ENCODE data around the gene TNS2. TPM values are rescaled to one million over a fixed set of nuclear protein-coding genes. Genes with fewer than 3 reads are reported as not detected.

TNS2 gene
- total RNA-seq, 1 experiment from 2014 or later, result 13.1 TPM

- H3K4me3 ChIP-seq (ENCODE audit: low read length), result no peak overlapping the region
- H3K36me3 ChIP-seq (ENCODE audit: low read depth, low read length), result peaks cover 4% of the 10 kb centered on the region; the same call in 1 of the 2 replicates
- ChIA-PET POLR2A (ENCODE audit: unreplicated experiment) (interaction anchor here (1.8 kb wide), 1 partner anchor 16 kb away, joined by 5 read pairs; the partner anchor contains the start of gene SPRYD3), CTCF (no interaction called here)
- BruUV-seq (replicated peaks), result no TSS peak
- DNase-seq (no peak), ATAC-seq (no peak)
- no peaks in the 10 kb centered on the region for H3K9me2 ChIP-seq (replicated peaks; ENCODE audit: low read length)
- H3K27me3 ChIP-seq (ENCODE audit: low read length), result no peaks in the 10 kb centered on the region
- intact Hi-C loops (cut with micrococcal nuclease), result loop anchor here (10.0 kb wide), 1 partner anchor 112 kb away; no protein-coding TSS in a partner anchor
- no peaks in the 10 kb centered on the region for H3K9me3 ChIP-seq (ENCODE audit: low read length)
- H3K27ac ChIP-seq (ENCODE audit: low read length), result no peak overlapping the region
- no peak overlapping the region for H2AFZ ChIP-seq (ENCODE audit: low read length)
- H4K20me1 ChIP-seq (ENCODE audit: low read length), result no peaks in the 10 kb centered on the region
- peaks cover 32% of the 10 kb centered on the region for H3K4me1 ChIP-seq (ENCODE audit: insufficient read depth, low read length)
- H3K4me2 ChIP-seq (ENCODE audit: low read length), result no peak overlapping the region
- H3F3A ChIP-seq (ENCODE audit: low read length, unreplicated experiment), result no peaks in the 10 kb centered on the region
- TF ChIP-seq, protein P1, sequence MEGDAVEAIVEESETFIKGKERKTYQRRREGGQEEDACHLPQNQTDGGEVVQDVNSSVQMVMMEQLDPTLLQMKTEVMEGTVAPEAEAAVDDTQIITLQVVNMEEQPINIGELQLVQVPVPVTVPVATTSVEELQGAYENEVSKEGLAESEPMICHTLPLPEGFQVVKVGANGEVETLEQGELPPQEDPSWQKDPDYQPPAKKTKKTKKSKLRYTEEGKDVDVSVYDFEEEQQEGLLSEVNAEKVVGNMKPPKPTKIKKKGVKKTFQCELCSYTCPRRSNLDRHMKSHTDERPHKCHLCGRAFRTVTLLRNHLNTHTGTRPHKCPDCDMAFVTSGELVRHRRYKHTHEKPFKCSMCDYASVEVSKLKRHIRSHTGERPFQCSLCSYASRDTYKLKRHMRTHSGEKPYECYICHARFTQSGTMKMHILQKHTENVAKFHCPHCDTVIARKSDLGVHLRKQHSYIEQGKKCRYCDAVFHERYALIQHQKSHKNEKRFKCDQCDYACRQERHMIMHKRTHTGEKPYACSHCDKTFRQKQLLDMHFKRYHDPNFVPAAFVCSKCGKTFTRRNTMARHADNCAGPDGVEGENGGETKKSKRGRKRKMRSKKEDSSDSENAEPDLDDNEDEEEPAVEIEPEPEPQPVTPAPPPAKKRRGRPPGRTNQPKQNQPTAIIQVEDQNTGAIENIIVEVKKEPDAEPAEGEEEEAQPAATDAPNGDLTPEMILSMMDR (conservative IDR thresholded peaks at IDR 0.05; ENCODE audit: low read depth, low read length), result no peak
- TF ChIP-seq EZH2phosphoT487 (IDR thresholded peaks at IDR 0.05; ENCODE audit: borderline replicate concordance, low read length) (no peak), EZH2 (IDR thresholded peaks at IDR 0.05; ENCODE audit: low read length, unreplicated experiment) (no peak)
- no peaks in the 10 kb centered on the region for H3K79me2 ChIP-seq (ENCODE audit: low read length)
- H3K9ac ChIP-seq (ENCODE audit: low read length), result no peak overlapping the region
Observed at GRCh38 chr12:53062977-53063707, 13.3 kb downstream of the TNS2 start.

DNA sequence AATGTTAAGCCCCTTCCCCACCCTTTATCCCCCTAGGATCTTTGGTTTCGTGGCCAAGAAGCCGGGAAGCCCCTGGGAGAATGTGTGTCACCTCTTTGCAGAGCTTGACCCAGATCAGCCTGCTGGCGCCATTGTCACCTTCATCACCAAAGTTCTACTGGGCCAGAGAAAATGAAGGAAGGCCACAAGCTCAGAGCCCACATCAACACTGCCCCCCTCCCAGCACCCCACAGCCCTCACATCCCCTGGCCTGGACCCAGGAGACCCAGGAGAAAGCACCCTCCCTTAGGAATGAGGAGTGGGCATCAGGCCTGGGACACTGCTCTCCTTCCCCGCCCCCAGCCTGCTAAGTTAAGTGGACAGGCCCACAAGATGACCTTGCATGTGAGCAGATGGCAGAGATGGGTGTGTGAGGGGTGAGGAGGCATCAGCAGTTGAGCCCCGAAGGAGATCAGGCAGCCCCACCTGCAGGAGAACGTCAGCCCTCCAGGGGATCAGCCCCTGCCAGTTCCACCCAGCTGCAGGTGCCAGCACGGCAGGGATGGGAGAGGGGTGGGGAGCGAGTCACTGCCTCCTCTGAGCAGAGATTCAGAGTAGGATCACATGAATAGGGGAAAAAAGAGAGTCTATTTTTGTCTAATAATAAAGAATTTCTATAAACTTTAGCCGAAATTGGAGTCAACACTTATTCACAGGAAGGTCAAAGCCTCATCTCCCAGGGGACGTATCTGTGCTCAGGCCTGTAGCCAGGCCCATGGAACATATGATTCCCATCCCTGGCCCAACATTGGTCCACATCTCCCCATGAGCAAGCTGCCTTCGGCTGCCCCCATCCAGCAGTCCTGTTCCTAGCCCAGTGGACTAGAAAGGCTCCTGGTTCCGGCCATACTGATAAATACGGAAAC, 14.1 kb downstream of the TNS2 start:
- TSS peak; percentile 17 for BruUV-seq (replicated peaks)

More for the DNA sequence above, 14.1 kb downstream of the TNS2 start:
- no peak for TF ChIP-seq EZH2phosphoT487 (IDR thresholded peaks at IDR 0.05; ENCODE audit: borderline replicate concordance, low read length)
- no peak for TF ChIP-seq EZH2 (IDR thresholded peaks at IDR 0.05; ENCODE audit: low read length, unreplicated experiment)
- TF ChIP-seq, protein P1 (conservative IDR thresholded peaks at IDR 0.05; ENCODE audit: low read depth, low read length), result no peak
- H3K9me2 ChIP-seq (replicated peaks; ENCODE audit: low read length), result no peaks in the 10 kb centered on the region
- DNase-seq (no peak), ATAC-seq (peak; percentile 44)
- POLR2A ChIA-PET (ENCODE audit: unreplicated experiment), result interaction anchor here (1.8 kb wide), 1 partner anchor 15 kb away, joined by 5 read pairs; the partner anchor contains the start of gene SPRYD3
- H3K4me1 ChIP-seq (ENCODE audit: insufficient read depth, low read length), result peaks cover 32% of the 10 kb centered on the region
- H3K79me2 ChIP-seq (ENCODE audit: low read length), result no peaks in the 10 kb centered on the region
- H3K27ac ChIP-seq (ENCODE audit: low read length), result no peak overlapping the region
- H3K9me3 ChIP-seq (ENCODE audit: low read length), result no peaks in the 10 kb centered on the region
- H2AFZ ChIP-seq (ENCODE audit: low read length), result no peak overlapping the region
- peaks cover 4% of the 10 kb centered on the region; the same call in 1 of the 2 replicates for H3K36me3 ChIP-seq (ENCODE audit: low read depth, low read length)
- intact Hi-C loops (cut with micrococcal nuclease), result loop anchor here (10.0 kb wide), 1 partner anchor 111 kb away; no protein-coding TSS in a partner anchor
- H3K27me3 ChIP-seq (ENCODE audit: low read length), result no peaks in the 10 kb centered on the region
- H3K9ac ChIP-seq (ENCODE audit: low read length), result no peak overlapping the region
- H3K4me2 ChIP-seq (ENCODE audit: low read length), result no peak overlapping the region
- H3K4me3 ChIP-seq (ENCODE audit: low read length), result no peak overlapping the region
- H4K20me1 ChIP-seq (ENCODE audit: low read length), result no peaks in the 10 kb centered on the region
- no peaks in the 10 kb centered on the region for H3F3A ChIP-seq (ENCODE audit: low read length, unreplicated experiment)
- CTCF ChIA-PET, result interaction anchor here (0.6 kb wide), 1 partner anchor 35 kb away, joined by 3 read pairs; no protein-coding TSS in a partner anchor

Data from PC-3 (cell line).